Measurements from ENCODE around the gene CFAP97. TPM values are rescaled to one million over a fixed set of nuclear protein-coding genes. Genes with fewer than 3 reads are reported as not detected.

The CFAP97 gene
- total and polyA plus RNA-seq, 2 donors from 2014 or later, result 8.0 to 39.4 TPM

DNA sequence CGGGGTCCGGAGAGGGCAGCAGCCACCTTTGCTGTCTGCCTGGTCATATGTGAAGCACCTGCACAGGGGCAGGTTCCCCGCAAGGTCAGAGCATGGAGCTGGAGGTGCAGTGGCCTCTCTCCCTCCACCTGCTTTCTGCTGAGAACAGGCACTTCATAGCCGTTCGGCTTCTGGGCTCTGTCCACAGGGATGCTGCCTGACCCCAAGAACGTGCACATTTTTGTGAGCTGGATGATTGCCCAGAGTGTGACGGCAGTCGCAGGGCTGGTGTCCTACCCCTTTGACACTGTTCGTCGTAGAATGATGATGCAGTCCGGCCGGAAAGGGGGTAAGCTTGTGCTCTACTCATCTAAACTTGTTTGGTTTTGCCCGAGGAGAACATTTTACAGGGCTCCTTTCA lies 58.2 kb downstream of the CFAP97 start:
- peaks cover 0 to 19% (median 13%) of the 10 kb centered on the region in 3 donors for H3K4me1 ChIP-seq (ENCODE audit: control insufficient read depth in 2 of 3, insufficient read depth in 2 of 3, low read depth in 1 of 3, low read length in 3 of 3)
- peaks cover 0 to 13% (median 5%) of the 10 kb centered on the region in 3 donors for H3K36me3 ChIP-seq (ENCODE audit: control insufficient read depth in 2 of 3, insufficient read depth in 3 of 3, low read length in 3 of 3)
- DNase-seq (peak in 1 of 5 donors; percentile 78), FAIRE-seq (no peak)
- peak overlapping the region in 2 of 3 donors; percentile 28 to 85 for H3K9ac ChIP-seq (ENCODE audit: low read length in 3 of 3)
- intact Hi-C loops (cut with DNase I), result no loop called here
- peak overlapping the region in 1 of 3 donors; percentile 84 for H3K4me3 ChIP-seq (ENCODE audit: low read length in 3 of 3)
- H3K9me3 ChIP-seq (ENCODE audit: control insufficient read depth in 2 of 3, insufficient read depth in 1 of 3, low read length in 3 of 3), result no peaks in the 10 kb centered on the region
- TF ChIP-seq, protein P1, sequence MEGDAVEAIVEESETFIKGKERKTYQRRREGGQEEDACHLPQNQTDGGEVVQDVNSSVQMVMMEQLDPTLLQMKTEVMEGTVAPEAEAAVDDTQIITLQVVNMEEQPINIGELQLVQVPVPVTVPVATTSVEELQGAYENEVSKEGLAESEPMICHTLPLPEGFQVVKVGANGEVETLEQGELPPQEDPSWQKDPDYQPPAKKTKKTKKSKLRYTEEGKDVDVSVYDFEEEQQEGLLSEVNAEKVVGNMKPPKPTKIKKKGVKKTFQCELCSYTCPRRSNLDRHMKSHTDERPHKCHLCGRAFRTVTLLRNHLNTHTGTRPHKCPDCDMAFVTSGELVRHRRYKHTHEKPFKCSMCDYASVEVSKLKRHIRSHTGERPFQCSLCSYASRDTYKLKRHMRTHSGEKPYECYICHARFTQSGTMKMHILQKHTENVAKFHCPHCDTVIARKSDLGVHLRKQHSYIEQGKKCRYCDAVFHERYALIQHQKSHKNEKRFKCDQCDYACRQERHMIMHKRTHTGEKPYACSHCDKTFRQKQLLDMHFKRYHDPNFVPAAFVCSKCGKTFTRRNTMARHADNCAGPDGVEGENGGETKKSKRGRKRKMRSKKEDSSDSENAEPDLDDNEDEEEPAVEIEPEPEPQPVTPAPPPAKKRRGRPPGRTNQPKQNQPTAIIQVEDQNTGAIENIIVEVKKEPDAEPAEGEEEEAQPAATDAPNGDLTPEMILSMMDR (IDR thresholded peaks at IDR 0.05; ENCODE audit: borderline replicate concordance, extremely low read depth, insufficient read depth), result no peak
- no peaks in the 10 kb centered on the region for H3K27me3 ChIP-seq (ENCODE audit: control insufficient read depth, insufficient read depth, low read length)
- H3K27ac ChIP-seq (ENCODE audit: low read depth in 2 of 2, low read length in 2 of 2), result peak overlapping the region; percentile 55 to 65

DNA sequence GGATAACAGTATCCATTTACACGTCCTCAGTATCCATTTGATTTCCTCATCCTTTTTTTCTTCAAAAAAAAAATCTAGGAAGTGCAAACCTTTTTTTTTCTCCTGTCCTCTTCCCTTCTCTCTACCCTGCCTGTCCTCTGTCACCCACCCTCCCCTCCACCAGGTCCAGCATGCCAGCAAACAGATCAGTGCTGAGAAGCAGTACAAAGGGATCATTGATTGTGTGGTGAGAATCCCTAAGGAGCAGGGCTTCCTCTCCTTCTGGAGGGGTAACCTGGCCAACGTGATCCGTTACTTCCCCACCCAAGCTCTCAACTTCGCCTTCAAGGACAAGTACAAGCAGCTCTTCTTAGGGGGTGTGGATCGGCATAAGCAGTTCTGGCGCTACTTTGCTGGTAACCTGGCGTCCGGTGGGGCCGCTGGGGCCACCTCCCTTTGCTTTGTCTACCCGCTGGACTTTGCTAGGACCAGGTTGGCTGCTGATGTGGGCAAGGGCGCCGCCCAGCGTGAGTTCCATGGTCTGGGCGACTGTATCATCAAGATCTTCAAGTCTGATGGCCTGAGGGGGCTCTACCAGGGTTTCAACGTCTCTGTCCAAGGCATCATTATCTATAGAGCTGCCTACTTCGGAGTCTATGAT lies 59.1 kb downstream of the CFAP97 start:
- Histone ChIP-seq H3K27ac (ENCODE audit: low read depth in 2 of 2, low read length in 2 of 2) (peak overlapping the region; percentile 23), H3K4me3 (ENCODE audit: low read length in 3 of 3) (peak overlapping the region in 2 of 3 donors; percentile 81 to 84)
- FAIRE-seq, result no peak

DNA sequence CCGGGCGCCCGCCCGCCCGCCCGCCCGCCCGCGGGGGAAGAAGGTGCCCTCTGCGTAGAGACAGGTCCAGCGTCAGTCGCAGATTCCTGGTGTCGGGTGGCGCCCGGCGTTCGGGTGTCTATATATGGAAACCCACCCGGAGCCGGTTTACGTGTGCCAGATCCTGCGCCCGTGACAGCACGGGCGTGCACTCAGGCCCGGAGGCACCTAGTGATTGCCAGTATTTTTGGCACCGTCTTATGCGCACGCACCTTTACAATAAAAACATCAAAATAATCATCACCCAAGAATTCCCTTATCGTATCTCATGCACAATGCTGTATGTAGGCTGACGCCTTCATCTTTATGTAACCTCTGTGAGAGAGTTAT lies 60.2 kb downstream of the CFAP97 start:
- Histone ChIP-seq H3K9ac (ENCODE audit: low read length in 3 of 3) (peak overlapping the region in 2 of 3 donors; percentile 63 to 85), H3K27me3 (ENCODE audit: control insufficient read depth, insufficient read depth, low read length) (no peaks in the 10 kb centered on the region), H3K4me3 (ENCODE audit: low read length in 3 of 3) (peak overlapping the region; percentile 56 to 84 (median 81)), H3K4me1 (ENCODE audit: control insufficient read depth in 2 of 3, insufficient read depth in 2 of 3, low read depth in 1 of 3, low read length in 3 of 3) (peaks cover 0 to 19% (median 13%) of the 10 kb centered on the region in 3 donors), H3K27ac (ENCODE audit: low read depth in 2 of 2, low read length in 2 of 2) (peak overlapping the region; percentile 41 to 47), H3K9me3 (ENCODE audit: control insufficient read depth in 2 of 3, insufficient read depth in 1 of 3, low read length in 3 of 3) (no peaks in the 10 kb centered on the region), H3K36me3 (ENCODE audit: control insufficient read depth in 2 of 3, insufficient read depth in 3 of 3, low read length in 3 of 3) (peaks cover 0 to 7% (median 5%) of the 10 kb centered on the region in 3 donors)
- FAIRE-seq (no peak), DNase-seq (peak; percentile 59 to 78 (median 69))
- TF ChIP-seq, protein P1 (IDR thresholded peaks at IDR 0.05; ENCODE audit: borderline replicate concordance, extremely low read depth, insufficient read depth), result no peak
- intact Hi-C loops (cut with DNase I), result no loop called here

More for the DNA sequence above, 59.1 kb downstream of the CFAP97 start:
- Histone ChIP-seq H3K9me3 (ENCODE audit: control insufficient read depth in 2 of 3, insufficient read depth in 1 of 3, low read length in 3 of 3) (no peaks in the 10 kb centered on the region), H3K27me3 (ENCODE audit: control insufficient read depth, insufficient read depth, low read length) (no peaks in the 10 kb centered on the region), H3K4me1 (ENCODE audit: control insufficient read depth in 2 of 3, insufficient read depth in 2 of 3, low read depth in 1 of 3, low read length in 3 of 3) (peaks cover 0 to 19% (median 13%) of the 10 kb centered on the region in 3 donors), H3K36me3 (ENCODE audit: control insufficient read depth in 2 of 3, insufficient read depth in 3 of 3, low read length in 3 of 3) (peaks cover 0 to 7% (median 5%) of the 10 kb centered on the region in 3 donors), H3K9ac (ENCODE audit: low read length in 3 of 3) (peak overlapping the region in 1 of 3 donors; percentile 85)
- DNase-seq, result no peak
- intact Hi-C loops (cut with DNase I), result no loop called here
- TF ChIP-seq, protein P1 (IDR thresholded peaks at IDR 0.05; ENCODE audit: borderline replicate concordance, extremely low read depth, insufficient read depth), result no peak

Data from kidney (tissue), 14 donors.